Adrenal gland (tissue), 12 donors: ENCODE results near the gene PRORP. TPM values are rescaled to one million over a fixed set of nuclear protein-coding genes. Genes with fewer than 3 reads are reported as not detected.
A peak's percentile ranks its signal among the peaks of the same experiment; 100 is the strongest.

Source experiments
- DNase-seq, 7 donors: peaks; one replicate each; pipeline ENCODE4 v3.0.0-alpha.2; 2019 to 2020
- H3K27ac ChIP-seq, 5 donors: fragments of 200-600 bp; sonication (generic) in 4 of 5; 1 replicate in 3 of 5; 2 replicates in 2 of 5; pipeline versions ENCODE4 v1.5.1 to v1.8.0; 2016 to 2020; ENCODE audit warnings: mild to moderate bottlenecking in 1 of 5
- H3K27me3 ChIP-seq: fragments of 200-600 bp; 2 replicates; pipeline ENCODE4 v1.8.0; 2021
- H3K36me3 ChIP-seq, 2 donors: fragments of 200-600 bp; replicated peaks in 1 of 2; 1 replicate in 1 of 2; 2 replicates in 1 of 2; pipeline versions ENCODE4 v1.5.1 to v1.8.0; 2018 to 2022
- H3K4me1 ChIP-seq, 2 donors: fragments of 200-600 bp; replicated peaks in 1 of 2; 1 replicate in 1 of 2; 2 replicates in 1 of 2; pipeline versions ENCODE4 v1.5.1 to v1.8.0; 2018 to 2021
- H3K4me3 ChIP-seq, 4 donors: fragments of 200-600 bp; sonication (generic) in 3 of 4; one replicate each; pipeline ENCODE4 v1.5.1; 2016 to 2018
- H3K9me3 ChIP-seq, 3 donors: fragments of 200-600 bp; sonication (generic) in 1 of 3; replicated peaks in 1 of 3; 1 replicate in 2 of 3; 2 replicates in 1 of 3; pipeline versions ENCODE4 v1.5.1 to v1.8.0; 2016 to 2021
- POLR2A ChIP-seq, 2 donors: fragments of 450-650 bp; IDR thresholded peaks; one replicate each; pipeline ENCODE4 v1.6.1; 2017; ENCODE audit warnings: antibody characterized with exemption in 2 of 2, mild to moderate bottlenecking in 2 of 2, moderate library complexity in 1 of 2
- WGBS, 4 donors: extraction: QIAGEN DNeasy Blood & Tissue Kit in 2 of 4; methylation state at CpG; one replicate each; pipeline versions ENCODE4 v1.1.5 to v1.1.7; 2013 to 2017; 5-methylcytosine and 5-hydroxymethylcytosine counted together
- intact Hi-C, 2 donors: fragments of 100-400 bp; cut with DNase I; formaldehyde crosslinking; loops; one replicate each; pipeline versions ENCODE4 v1.14.1 to v1.15.0; 2022 to 2023
- polyA plus RNA-seq, 3 donors: library from polyadenylated mRNA; stranded (reverse); fragments of 200-250 nt in 2 of 3; fragments of 350-450 nt in 1 of 3; fragmentation: Illumina TruSeq in 1 of 3; extraction: RNeasy Lipid Tissue Mini Kit (QIAGEN cat#74804) in 1 of 3; gene quantifications; one replicate each; pipeline ENCODE4 v1.2.3, GENCODE V29; 2013 to 2014
- total RNA-seq, 9 donors: library from RNA; depleted of rRNA in 4 of 9; stranded (reverse); fragments of >200 nt in 4 of 9; fragments of 120-200 nt in 1 of 9; fragmentation: NEBNext Ultra II Directional in 1 of 9; extraction: Animal tissue kit (Norgen Biotek cat#: 25700) in 1 of 9; gene quantifications; one replicate each; pipeline versions ENCODE4 v1.1.0 to v1.2.4, GENCODE V29; 2013 to 2023
- TF ChIP-seq, protein P1 (sequence below), 6 experiments: fragments of 450-650 bp in 4 of 6; fragments of 200-600 bp in 2 of 6; sonication (generic) in 1 of 6; IDR thresholded peaks; 1 replicate in 5 of 6; 2 replicates in 1 of 6; pipeline versions ENCODE4 v1.5.1 to v1.8.0; 2016 to 2021; ENCODE audit warnings: antibody characterized with exemption in 6 of 6, mild to moderate bottlenecking in 2 of 6, moderate library complexity in 1 of 6
- donor health status: healthy with polysubstance abuse.
- donor health status: Bipolar disorder and iron deficiency.
- donor health status: DM: yes; HTN: yes; CAD: no.
- donor health status: DM: no; HTN: no; CAD: no.
- donor health status: DM: no; HTN: no; CAD: no.
- donor health status: DM: yes; HTN: yes; CAD: no.

Gene PRORP
- total and polyA plus RNA-seq, 12 donors = 3.9 to 52.2 (median 31.6) TPM

DNA sequence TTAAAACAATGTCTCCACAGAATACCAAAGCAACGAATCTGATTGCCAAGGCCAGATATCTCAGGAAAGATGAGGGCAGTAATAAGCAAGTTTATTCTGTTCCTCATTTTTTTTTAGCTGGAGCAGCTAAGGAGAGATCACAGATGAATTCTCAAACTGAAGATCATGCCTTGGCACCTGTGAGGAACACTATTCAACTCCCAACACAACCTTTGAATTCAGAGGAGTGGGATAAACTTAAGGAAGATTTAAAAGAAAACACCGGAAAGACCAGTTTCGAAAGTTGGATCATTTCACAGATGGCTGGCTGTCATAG, 994 bp downstream of the PRORP start:
- peaks cover 0 to 15% of the 10 kb centered on the region in 2 donors for H3K4me1 ChIP-seq
- no peaks in the 10 kb centered on the region for H3K9me3 ChIP-seq
- WGBS, 4 donors = 48 to 57% (median 50%) methylated on average over 3 of the region's 3 CpGs
- peak overlapping the region in 1 of 4 donors; percentile 69 for H3K4me3 ChIP-seq
- TF ChIP-seq, protein P1, sequence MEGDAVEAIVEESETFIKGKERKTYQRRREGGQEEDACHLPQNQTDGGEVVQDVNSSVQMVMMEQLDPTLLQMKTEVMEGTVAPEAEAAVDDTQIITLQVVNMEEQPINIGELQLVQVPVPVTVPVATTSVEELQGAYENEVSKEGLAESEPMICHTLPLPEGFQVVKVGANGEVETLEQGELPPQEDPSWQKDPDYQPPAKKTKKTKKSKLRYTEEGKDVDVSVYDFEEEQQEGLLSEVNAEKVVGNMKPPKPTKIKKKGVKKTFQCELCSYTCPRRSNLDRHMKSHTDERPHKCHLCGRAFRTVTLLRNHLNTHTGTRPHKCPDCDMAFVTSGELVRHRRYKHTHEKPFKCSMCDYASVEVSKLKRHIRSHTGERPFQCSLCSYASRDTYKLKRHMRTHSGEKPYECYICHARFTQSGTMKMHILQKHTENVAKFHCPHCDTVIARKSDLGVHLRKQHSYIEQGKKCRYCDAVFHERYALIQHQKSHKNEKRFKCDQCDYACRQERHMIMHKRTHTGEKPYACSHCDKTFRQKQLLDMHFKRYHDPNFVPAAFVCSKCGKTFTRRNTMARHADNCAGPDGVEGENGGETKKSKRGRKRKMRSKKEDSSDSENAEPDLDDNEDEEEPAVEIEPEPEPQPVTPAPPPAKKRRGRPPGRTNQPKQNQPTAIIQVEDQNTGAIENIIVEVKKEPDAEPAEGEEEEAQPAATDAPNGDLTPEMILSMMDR (IDR thresholded peaks at IDR 0.05) = no peak
- no peak for TF ChIP-seq POLR2A (IDR thresholded peaks at IDR 0.05)
- peak overlapping the region in 4 of 5 donors; percentile 10 to 96 (median 92) for H3K27ac ChIP-seq
- H3K27me3 ChIP-seq = no peaks in the 10 kb centered on the region
- DNase-seq = no peak
- H3K36me3 ChIP-seq = peaks cover 0 to 3% of the 10 kb centered on the region in 2 donors
- intact Hi-C loops = no loop called here

DNA sequence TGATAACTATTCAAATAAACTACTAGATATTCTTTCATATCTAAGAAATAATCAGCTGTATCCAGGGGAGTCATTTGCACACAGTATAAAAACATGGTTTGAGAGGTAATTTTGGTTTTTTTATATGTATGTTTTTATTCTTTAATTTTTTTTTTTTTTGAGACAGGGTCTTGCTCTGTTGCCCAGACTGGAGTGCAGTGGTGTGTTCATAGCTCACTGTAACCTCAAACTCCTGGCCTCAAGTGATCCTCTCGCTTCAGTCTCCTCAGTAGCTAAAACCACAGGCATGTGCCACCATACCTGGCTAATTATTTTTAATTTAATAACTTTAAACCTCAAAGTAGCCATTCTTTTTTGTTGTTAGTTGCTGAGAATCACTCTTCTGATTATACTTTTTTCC, 1.8 kb downstream of the PRORP start:
- Histone ChIP-seq H3K27ac (no peak overlapping the region), H3K27me3 (no peaks in the 10 kb centered on the region), H3K36me3 (peaks cover 0 to 3% of the 10 kb centered on the region in 2 donors), H3K4me3 (no peak overlapping the region), H3K9me3 (no peaks in the 10 kb centered on the region), H3K4me1 (peaks cover 0 to 15% of the 10 kb centered on the region in 2 donors)
- 90 to 98% (median 96%) methylated on average over 1 of the region's 1 CpG for WGBS, 4 donors
- intact Hi-C loops = no loop called here
- no peak for DNase-seq
- TF ChIP-seq, protein P1 (IDR thresholded peaks at IDR 0.05) = no peak
- TF ChIP-seq POLR2A (IDR thresholded peaks at IDR 0.05) = no peak

DNA sequence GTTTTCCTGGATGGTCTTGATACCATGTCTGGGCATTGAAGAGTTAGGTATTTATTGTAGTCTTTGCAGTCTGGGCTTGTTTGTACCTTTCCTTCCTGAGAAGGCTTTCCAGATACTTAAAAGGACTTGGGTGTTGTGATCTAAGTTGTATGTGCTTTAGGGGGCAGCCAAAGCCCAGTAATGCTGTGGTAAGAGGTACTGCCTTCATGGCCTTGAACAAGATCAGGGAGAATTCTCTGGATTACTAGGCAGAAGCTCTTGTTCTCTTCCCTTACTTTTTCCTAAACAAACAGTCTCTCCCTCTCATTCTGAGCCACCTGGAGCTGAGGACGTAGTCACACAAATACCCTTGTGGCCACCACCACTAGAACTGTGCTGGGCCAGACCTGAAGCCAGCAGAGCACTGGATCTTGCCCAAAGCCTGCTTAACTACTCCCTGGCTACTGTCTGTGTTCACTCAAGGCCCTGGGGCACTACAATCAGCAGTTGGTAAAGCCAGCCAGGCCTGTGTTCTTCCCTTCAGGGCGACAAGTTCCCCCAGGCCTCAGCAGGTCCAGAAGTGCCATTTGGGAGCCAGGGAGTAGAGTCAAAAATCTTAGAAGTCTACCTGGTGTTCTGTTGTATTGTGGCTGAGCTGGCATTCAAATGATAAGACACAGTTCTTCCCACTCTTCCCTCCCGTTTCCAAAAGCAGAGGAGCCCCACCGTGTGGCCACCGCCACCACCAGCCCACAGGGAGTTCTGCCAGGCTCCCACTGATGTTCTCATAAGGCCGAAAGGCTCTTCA, 11.4 kb downstream of the PRORP start:
- H3K36me3 ChIP-seq = peaks cover 0 to 3% of the 10 kb centered on the region in 2 donors
- no peaks in the 10 kb centered on the region for H3K27me3 ChIP-seq
- DNase-seq = no peak
- TF ChIP-seq, protein P1 (IDR thresholded peaks at IDR 0.05) = no peak
- H3K27ac ChIP-seq = no peak overlapping the region
- no peaks in the 10 kb centered on the region for H3K4me1 ChIP-seq
- H3K9me3 ChIP-seq = no peaks in the 10 kb centered on the region
- no peak overlapping the region for H3K4me3 ChIP-seq
- intact Hi-C loops = no loop called here
- 76 to 89% (median 80%) methylated on average over 6 of the region's 6 CpGs for WGBS, 4 donors

DNA sequence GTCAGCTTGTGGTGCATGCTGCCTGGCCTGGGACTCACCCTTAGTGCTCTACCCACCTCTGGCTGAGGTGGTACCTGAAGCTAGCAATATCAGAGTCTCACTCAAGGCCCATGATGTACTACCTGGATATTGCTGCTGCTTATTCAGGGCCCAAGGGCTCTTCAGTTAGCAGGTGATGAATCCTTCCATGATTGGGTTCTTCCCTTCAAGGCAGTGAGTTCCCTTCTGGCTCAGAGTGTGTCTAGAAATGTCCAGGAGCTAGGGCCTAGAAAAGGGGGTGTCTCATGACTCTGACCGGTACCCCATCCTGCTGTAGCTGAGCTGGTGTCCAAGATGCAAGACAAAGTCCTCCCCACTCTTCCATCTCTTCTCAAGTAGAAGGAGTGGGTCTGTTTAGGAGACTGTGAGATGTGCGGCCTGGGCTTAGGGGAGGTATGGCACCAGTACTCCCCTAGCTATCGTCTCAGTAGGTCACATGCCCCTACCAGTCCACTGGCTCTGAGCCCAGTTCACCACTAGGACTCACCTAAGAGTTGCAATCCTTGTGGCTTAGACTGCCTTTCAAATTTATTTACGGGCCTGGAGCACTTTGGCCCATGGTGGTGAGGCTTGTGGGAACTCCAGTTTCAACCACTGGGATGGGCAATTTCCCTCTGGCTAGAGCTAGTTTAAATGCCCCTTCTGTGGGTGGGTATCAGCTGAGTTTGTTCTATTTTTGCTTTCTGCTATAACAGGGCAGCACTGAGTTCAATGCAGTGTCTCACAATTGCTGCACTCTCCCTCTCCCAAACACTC, 12.2 kb downstream of the PRORP start:
- intact Hi-C loops = loop anchor here in 1 of 2 donors (5.0 kb wide), 1 partner anchor 278 kb away; no protein-coding TSS in a partner anchor
- no peaks in the 10 kb centered on the region for H3K27me3 ChIP-seq
- WGBS, 4 donors = 83 to 94% (median 92%) methylated on average over 3 to 4 of the region's 4 CpGs

More for the DNA sequence above, 12.2 kb downstream of the PRORP start:
- no peak for TF ChIP-seq POLR2A (IDR thresholded peaks at IDR 0.05)
- TF ChIP-seq, protein P1 (IDR thresholded peaks at IDR 0.05) = no peak
- DNase-seq = no peak
- Histone ChIP-seq H3K27ac (no peak overlapping the region), H3K4me1 (no peaks in the 10 kb centered on the region), H3K9me3 (no peaks in the 10 kb centered on the region), H3K4me3 (no peak overlapping the region), H3K36me3 (peaks cover 0 to 3% of the 10 kb centered on the region in 2 donors)
